Glomerular visceral epithelial cell (primary cell): ENCODE data around the gene GPR12.

Experiments
- DNase-seq: peaks from one replicate; pipeline ENCODE4 v3.0.0-alpha.2; 2016; ENCODE audit errors: extremely low spot score

The GPR12 gene

GRCh38 chr13:26705536-26705935 lies 55.0 kb downstream of the GPR12 start:
- DNase-seq, result no peak
